NT2/D1 (cell line): ENCODE results near the gene AGAP1.

Experiments
- YY1 ChIP-seq: IDR thresholded peaks from 2 replicates; pipeline ENCODE4 v1.6.1; 2011; ENCODE audit not compliant: insufficient read length, insufficient read depth
- ZNF274 ChIP-seq: IDR thresholded peaks from 2 replicates; pipeline ENCODE4 v1.6.1; 2011; ENCODE audit warnings: mild to moderate bottlenecking, low read depth, low read length

- TF ChIP-seq ZNF274 (no peak), YY1 (no peak)
These were observed 631.7 kb downstream of the AGAP1 start for GRCh38 chr2:236125541-236125940.
